NCI-H146 (cell line): ENCODE results near the gene PGA3.
"Not testable (repeated sequence)": the region's sequence is repeated elsewhere in the genome, so short reads cannot be mapped to it uniquely, and the experiment has no call there.

Experiments used
- DNase-seq: peaks from one replicate; lab custom pipeline; 2025; lab: John Stamatoyannopoulos, UW

The PGA3 gene

GRCh38 chr11:61210629-61211028, 7.3 kb downstream of the PGA3 start:
- DNase-seq = not testable (repeated sequence)

- DNase-seq = not testable (repeated sequence)
Measured at GRCh38 chr11:61211327-61211952, 8.1 kb downstream of the PGA3 start.

GRCh38 chr11:61212202-61212601, 8.9 kb downstream of the PGA3 start:
- DNase-seq = not testable (repeated sequence)

GRCh38 chr11:61213711-61214324, 10.5 kb downstream of the PGA3 start:
- not testable (repeated sequence) for DNase-seq

DNA sequence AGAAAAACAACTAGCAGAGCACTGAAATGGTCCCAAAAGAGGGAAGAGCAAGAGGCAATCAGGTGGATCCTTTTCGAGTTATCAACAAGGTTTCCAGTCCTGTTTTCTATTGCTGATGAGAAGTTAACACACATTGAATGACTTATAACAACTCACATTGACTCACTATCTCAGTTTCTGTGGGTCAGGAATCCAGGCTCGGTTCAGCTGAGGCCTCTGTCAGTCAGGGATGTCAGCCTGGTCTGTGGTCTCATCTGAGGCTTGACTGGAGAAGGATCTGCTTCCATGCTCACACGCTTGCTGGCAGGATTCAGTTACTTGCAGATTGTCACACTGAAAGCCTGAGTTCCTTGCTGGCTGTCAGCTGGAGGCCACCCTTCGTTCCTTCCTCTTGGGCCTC, 15.0 kb downstream of the PGA3 start:
- DNase-seq = not testable (repeated sequence)

GRCh38 chr11:61219016-61219415, 15.7 kb downstream of the PGA3 start:
- DNase-seq = not testable (repeated sequence)

DNA sequence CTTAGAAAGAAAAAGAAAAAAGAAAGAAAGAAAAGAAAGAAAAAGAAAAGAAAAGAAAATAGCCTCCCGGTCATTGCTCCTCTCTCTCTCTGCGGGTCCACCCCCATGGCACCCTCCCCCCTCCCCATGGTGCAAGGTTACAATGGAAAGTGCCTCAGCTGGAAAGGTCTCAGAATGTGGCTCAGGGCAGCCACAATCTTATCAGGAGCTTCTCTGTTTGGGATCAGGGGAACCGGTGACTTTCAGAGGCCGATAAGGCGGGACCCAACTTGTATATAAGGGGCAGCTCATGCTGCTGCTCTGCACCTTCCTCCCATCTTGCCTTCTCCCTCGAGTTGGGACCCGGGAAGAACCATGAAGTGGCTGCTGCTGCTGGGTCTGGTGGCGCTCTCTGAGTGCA, 18.7 kb downstream of the PGA3 start, which contains the start of gene PGA4:
PGA4 (plus strand) TSS at position 301 of the 400 bp plus-strand sequence; CDS start at position 355, 54 bp downstream.
- DNase-seq = not testable (repeated sequence)

DNA sequence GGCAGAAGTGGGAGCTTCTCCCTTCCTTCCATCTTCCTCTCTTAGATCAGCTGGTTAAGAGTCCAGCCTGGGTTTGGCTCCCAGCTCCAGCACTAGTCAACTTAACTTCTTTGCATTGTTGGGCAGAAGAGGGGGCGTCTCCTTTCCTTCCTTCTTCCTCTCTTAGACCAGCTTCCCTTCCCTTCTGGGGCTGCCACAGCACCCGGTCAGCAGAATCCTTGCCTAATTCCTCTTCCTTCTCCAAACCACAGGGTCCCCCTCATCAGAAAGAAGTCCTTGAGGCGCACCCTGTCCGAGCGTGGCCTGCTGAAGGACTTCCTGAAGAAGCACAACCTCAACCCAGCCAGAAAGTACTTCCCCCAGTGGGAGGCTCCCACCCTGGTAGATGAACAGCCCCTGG, 19.4 kb downstream of the PGA3 start:
- DNase-seq = not testable (repeated sequence)

- not testable (repeated sequence) for DNase-seq
Measured at GRCh38 chr11:61226457-61227137, 23.3 kb downstream of the PGA3 start.

DNA sequence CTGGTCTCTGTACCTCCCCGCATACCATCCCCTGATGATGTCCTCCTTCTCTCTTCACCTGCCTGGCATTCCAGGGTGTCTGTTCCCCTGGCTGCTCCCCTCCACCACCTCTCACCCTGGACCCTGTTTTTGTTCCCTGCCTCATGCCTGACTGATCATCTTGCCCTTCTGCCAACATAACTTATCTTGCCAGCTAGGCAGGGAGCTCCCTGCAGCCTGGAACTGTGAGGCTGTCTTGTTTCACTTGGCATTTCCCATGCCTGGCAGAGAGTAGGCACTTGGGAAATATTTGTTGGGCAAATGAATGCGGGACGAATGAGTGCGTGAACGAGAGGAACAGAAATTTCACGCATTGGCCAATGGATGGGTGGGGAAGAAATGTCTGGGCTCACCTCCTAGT, 26.1 kb downstream of the PGA3 start:
- not testable (repeated sequence) for DNase-seq

DNA sequence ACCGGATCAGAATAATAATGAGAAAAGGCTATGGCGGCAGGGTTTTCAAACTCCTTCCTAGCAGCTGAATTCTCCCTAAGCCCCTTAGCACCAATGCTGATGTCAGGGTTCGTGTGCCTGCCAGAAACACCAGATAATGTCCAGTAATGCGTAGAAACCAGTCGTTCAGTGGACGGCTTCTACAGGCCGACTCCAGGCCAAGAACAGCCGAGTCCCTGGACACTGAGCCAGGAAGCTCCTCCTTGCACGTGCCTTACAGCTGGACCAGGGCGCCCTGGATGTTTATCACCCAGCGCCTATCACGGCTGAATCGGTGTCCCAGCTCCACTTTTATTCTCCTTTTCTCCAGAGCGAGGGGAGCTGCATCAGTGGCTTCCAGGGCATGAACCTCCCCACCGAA, 27.7 kb downstream of the PGA3 start:
- not testable (repeated sequence) for DNase-seq

GRCh38 chr11:61231585-61231984, 28.3 kb downstream of the PGA3 start:
- not testable (repeated sequence) for DNase-seq

DNA sequence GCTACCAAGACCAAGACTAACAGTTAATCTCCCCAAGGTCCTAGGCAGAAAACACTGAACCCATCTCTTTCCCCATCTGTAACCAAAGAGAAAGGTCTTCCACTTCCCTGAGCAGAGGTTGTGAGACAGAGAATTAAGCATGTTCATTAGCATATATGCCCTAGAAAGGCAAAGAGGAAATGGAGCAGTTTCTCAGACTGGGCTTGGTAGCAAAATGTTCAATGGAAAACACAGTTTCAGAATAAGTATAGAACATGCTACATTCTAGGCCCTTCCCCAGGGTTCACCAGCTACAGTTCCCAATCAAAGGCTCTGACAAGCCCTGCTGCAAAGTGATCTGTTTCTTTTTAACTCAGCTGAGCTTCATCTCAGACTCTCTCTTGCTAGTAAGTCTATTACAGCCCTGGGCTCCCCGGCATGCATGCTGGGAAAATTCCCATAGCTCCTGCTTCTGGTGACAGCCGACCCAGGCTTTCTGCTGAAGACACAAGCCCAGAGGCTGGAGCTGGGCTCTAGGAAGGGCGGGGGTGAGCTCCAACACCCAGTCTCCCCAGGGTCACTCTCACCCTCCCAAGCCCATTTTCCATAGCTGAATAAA, 29.3 kb downstream of the PGA3 start:
- DNase-seq = not testable (repeated sequence)

GRCh38 chr11:61237130-61237529, 33.8 kb downstream of the PGA3 start:
- DNase-seq = not testable (repeated sequence)

DNA sequence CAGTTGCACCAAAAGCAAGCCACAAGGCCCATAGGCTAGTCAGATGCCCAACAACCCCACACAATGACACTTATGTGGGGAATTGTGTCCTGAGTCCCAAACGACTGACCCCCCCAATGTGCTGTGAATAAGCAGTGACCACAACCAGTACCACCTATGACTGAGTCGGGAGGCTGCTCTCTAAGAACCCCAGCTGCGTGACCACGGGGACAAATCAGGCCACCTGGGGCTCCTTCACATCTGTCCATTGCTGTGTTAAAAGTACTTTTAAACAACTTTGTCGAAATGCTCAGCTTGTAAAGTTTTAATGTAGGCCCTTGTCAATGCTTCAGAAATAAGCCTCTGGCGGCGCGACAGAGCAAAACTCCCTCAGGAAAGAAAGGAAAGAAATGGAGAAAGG, 37.0 kb downstream of the PGA3 start:
- DNase-seq = not testable (repeated sequence)

GRCh38 chr11:61240875-61241274, 37.6 kb downstream of the PGA3 start, which contains the start of gene PGA5:
PGA5 (plus strand) TSS chr11:61241175; CDS start chr11:61241227, 52 bp downstream.
- DNase-seq = not testable (repeated sequence)

DNA sequence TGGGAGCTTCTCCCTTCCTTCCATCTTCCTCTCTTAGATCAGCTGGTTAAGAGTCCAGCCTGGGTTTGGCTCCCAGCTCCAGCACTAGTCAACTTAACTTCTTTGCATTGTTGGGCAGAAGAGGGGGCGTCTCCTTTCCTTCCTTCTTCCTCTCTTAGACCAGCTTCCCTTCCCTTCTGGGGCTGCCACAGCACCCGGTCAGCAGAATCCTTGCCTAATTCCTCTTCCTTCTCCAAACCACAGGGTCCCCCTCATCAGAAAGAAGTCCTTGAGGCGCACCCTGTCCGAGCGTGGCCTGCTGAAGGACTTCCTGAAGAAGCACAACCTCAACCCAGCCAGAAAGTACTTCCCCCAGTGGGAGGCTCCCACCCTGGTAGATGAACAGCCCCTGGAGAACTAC, 38.2 kb downstream of the PGA3 start:
- DNase-seq = not testable (repeated sequence)

- not testable (repeated sequence) for DNase-seq
Measured at GRCh38 chr11:61245284-61245964, 42.1 kb downstream of the PGA3 start.

GRCh38 chr11:61248071-61248470, 44.8 kb downstream of the PGA3 start:
- not testable (repeated sequence) for DNase-seq

DNA sequence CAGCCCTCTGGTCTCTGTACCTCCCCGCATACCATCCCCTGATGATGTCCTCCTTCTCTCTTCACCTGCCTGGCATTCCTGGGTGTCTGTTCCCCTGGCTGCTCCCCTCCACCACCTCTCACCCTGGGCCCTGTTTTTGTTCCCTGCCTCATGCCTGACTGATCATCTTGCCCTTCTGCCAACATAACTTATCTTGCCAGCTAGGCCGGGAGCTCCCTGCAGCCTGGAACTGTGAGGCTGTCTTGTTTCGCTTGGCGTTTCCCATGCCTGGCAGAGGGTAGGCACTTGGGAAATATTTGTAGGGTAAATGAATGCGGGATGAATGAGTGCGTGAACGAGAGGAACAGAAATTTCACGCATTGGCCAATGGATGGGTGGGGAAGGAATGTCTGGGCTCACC, 45.9 kb downstream of the PGA3 start:
- not testable (repeated sequence) for DNase-seq
